ENCODE results near the gene NOG. TPM values are rescaled to one million over a fixed set of nuclear protein-coding genes. Genes with fewer than 3 reads are reported as not detected.

The NOG gene
- total RNA-seq (2022; extraction: Qiagen RNA extraction), result 0.80 to 1.3 TPM (median 0.87 TPM) in 5 replicates

DNA sequence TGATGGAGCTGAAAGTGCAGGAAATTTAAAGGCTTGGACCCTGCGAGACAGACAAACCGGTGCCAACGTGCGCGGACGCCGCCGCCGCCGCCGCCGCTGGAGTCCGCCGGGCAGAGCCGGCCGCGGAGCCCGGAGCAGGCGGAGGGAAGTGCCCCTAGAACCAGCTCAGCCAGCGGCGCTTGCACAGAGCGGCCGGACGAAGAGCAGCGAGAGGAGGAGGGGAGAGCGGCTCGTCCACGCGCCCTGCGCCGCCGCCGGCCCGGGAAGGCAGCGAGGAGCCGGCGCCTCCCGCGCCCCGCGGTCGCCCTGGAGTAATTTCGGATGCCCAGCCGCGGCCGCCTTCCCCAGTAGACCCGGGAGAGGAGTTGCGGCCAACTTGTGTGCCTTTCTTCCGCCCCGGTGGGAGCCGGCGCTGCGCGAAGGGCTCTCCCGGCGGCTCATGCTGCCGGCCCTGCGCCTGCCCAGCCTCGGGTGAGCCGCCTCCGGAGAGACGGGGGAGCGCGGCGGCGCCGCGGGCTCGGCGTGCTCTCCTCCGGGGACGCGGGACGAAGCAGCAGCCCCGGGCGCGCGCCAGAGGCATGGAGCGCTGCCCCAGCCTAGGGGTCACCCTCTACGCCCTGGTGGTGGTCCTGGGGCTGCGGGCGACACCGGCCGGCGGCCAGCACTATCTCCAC, at the start of gene NOG:
Gene NOG (plus strand): TSS at position 54 of the 674 bp plus-strand sequence. CDS start 525 bp downstream, at position 579.

Other genes starting within 250 kb of the NOG start
- 1.3 to 2.1 TPM (median 1.9 TPM) in 5 replicates for gene C17orf67, start 240.2 kb downstream of the NOG start, total RNA-seq (2022; extraction: Qiagen RNA extraction)
- 3.4 to 4.3 TPM (median 3.4 TPM) in 5 replicates for gene DGKE, start 240.5 kb downstream of the NOG start, total RNA-seq (2022; extraction: Qiagen RNA extraction)